ENCODE measurements around the gene SUPT20H. TPM values are rescaled to one million over a fixed set of nuclear protein-coding genes. Genes with fewer than 3 reads are reported as not detected.

The SUPT20H gene
- total and polyA plus RNA-seq, 2 of the 4 experiments (the other 2 are of a cell fraction) = 46.6 to 55.1 TPM

GRCh38 chr13:37094099-37094498, 34.6 kb upstream of the SUPT20H start:
- Histone ChIP-seq H4K20me1 (ENCODE audit: insufficient read depth, low read length) (no peaks in the 10 kb centered on the region), H4K91ac (ENCODE audit: insufficient read depth, low read depth, low read length) (no peak overlapping the region), H3K4me3 (ENCODE audit: insufficient read depth, low read depth, low read length) (no peak overlapping the region), H2BK15ac (ENCODE audit: low read depth, low read length) (no peak overlapping the region), H3K4me1 (ENCODE audit: control insufficient read depth, insufficient read depth, low read length) (no peaks in the 10 kb centered on the region), H3K9ac (ENCODE audit: low read depth, low read length) (no peak overlapping the region), H3K23ac (ENCODE audit: low read depth, low read length) (no peak overlapping the region), H2BK120ac (ENCODE audit: low read depth, low read length) (no peak overlapping the region), H3K14ac (replicated peaks; ENCODE audit: low read depth, low read length) (no peak overlapping the region), H3K27ac (ENCODE audit: insufficient read depth, low read length) (no peak overlapping the region), H2BK20ac (ENCODE audit: low read depth, low read length) (no peak overlapping the region), H3K9me1 (ENCODE audit: insufficient read depth, low read length) (no peaks in the 10 kb centered on the region), H2AFZ (replicated peaks; ENCODE audit: low read length, poor library complexity) (no peak overlapping the region), H3K36me3 (ENCODE audit: control insufficient read depth, insufficient read depth, low read length) (no peaks in the 10 kb centered on the region), H2BK5ac (ENCODE audit: low read depth, low read length, poor library complexity, severe bottlenecking) (no peak overlapping the region), H3K4me2 (ENCODE audit: low read depth, low read length) (no peak overlapping the region; the same call in 1 of the 2 replicates), H3K27me3 (ENCODE audit: control insufficient read depth, insufficient read depth, low read length) (no peaks in the 10 kb centered on the region; the same call in none of the 2 replicates), H4K5ac (ENCODE audit: low read depth, low read length) (no peak overlapping the region), H4K8ac (ENCODE audit: low read depth in 2 of 2, low read length in 2 of 2) (no peak overlapping the region), H3K79me1 (ENCODE audit: low read depth in 1 of 2, low read length in 2 of 2) (no peaks in the 10 kb centered on the region), H3K4ac (ENCODE audit: low read depth, low read length) (no peak overlapping the region), H3K56ac (ENCODE audit: extremely low read depth, insufficient read depth, low read length) (no peak overlapping the region), H2AK9ac (replicated peaks; ENCODE audit: low read depth, low read length, poor library complexity) (no peak overlapping the region), H3K9me3 (ENCODE audit: control insufficient read depth, insufficient read depth, low read length) (no peaks in the 10 kb centered on the region), H3K18ac (ENCODE audit: low read depth, low read length) (no peak overlapping the region), H2AK5ac (ENCODE audit: low read depth, low read length) (no peak overlapping the region)
- no TSS peak for BruUV-seq (replicated peaks)
- dilution Hi-C loops (cut with HindIII; ENCODE audit: low sequenced_read_pairs, unreplicated experiment) = no loop called here
- no CpG with 5 or more reads among the region's 3 CpGs for WGBS, 2 experiments (ENCODE audit: extremely low coverage in 2 of 2, insufficient read length in 1 of 2)
- ChIA-PET CTCF (interaction anchor here (0.6 kb wide), 1 partner anchor 21 kb away, joined by 3 read pairs; no protein-coding TSS in a partner anchor), POLR2A (ENCODE audit: unreplicated experiment) (no interaction called here)
- TF ChIP-seq NFE2L2 (IDR thresholded peaks at IDR 0.05; ENCODE audit: low read depth, low read length) = no peak
- TF ChIP-seq CHD1 (IDR thresholded peaks at IDR 0.05; ENCODE audit: low read depth, low read length) = no peak
- TF ChIP-seq BHLHE40 (IDR thresholded peaks at IDR 0.05; ENCODE audit: low read depth, low read length) = no peak
- TF ChIP-seq ELK1 (IDR thresholded peaks at IDR 0.05; ENCODE audit: borderline replicate concordance, low read depth, low read length) = no peak
- TF ChIP-seq MAZ (IDR thresholded peaks at IDR 0.05; ENCODE audit: borderline replicate concordance, low read depth, low read length) = no peak
- intact Hi-C loops (cut with micrococcal nuclease) = no loop called here
- in situ Hi-C loops (cut with MboI; ENCODE audit: low sequenced_read_pairs) = loop anchor here (25.0 kb wide), 2 partner anchors 943 to 1118 kb away; no protein-coding TSS in a partner anchor
- ATAC-seq (ENCODE audit: low read depth) (no peak), DNase-seq (no peak)

Data from IMR-90 (cell line).